H1 (cell line): ENCODE data around the gene ZNF652. TPM values are rescaled to one million over a fixed set of nuclear protein-coding genes. Genes with fewer than 3 reads are reported as not detected.

Experiments
- CTCF ChIA-PET: fragments of 300-600 bp; sonication (Branson Sonifier 250); formaldehyde crosslinking; loops from one replicate; lab custom pipeline; 2021; ENCODE audit not compliant: partially characterized antibody; lab: Charles Lee
- POLR2A ChIA-PET: fragments of 300-600 bp; sonication (Branson Sonifier 250); formaldehyde crosslinking; loops from one replicate; lab custom pipeline; 2021; ENCODE audit warnings: inconsistent platforms; ENCODE audit not compliant: partially characterized antibody; lab: Charles Lee
- DNase-seq, 2 experiments: peaks; one replicate each; pipeline versions ENCODE4 v3.0.0 to v3.0.0-alpha.2; 2010 to 2022; ENCODE audit warnings: low spot score in 2 of 2, low read depth in 1 of 2, mixed read lengths in 1 of 2
- FAIRE-seq: peaks from 2 replicates; lab custom pipeline; 2011; peaks lifted over from hg19 to GRCh38; lab: Jason Lieb, UNC
- H2AFZ ChIP-seq: 2 replicates; pipeline ENCODE4 v1.8.1; 2012; ENCODE audit warnings: low read length, inconsistent platforms
- H2AK5ac ChIP-seq: 2 replicates; pipeline ENCODE4 v1.6.1; 2013; ENCODE audit warnings: low read depth, low read length
- H2BK120ac ChIP-seq: replicated peaks from 2 replicates; pipeline ENCODE3; 2013; ENCODE audit warnings: low read depth, low read length, inconsistent platforms
- H2BK12ac ChIP-seq: 2 replicates; pipeline ENCODE4 v1.6.1; 2013; ENCODE audit warnings: low read depth, low read length
- H2BK15ac ChIP-seq: 2 replicates; pipeline ENCODE4 v1.6.1; 2013; ENCODE audit warnings: low read length
- H2BK20ac ChIP-seq: 2 replicates; pipeline ENCODE4 v1.6.1; 2013; ENCODE audit warnings: low read length
- H2BK5ac ChIP-seq: 2 replicates; pipeline ENCODE4 v1.6.1; 2013; ENCODE audit warnings: low read depth, low read length
- H3K14ac ChIP-seq: 2 replicates; pipeline ENCODE4 v1.6.1; 2013; ENCODE audit warnings: inconsistent platforms; ENCODE audit not compliant: insufficient read length
- H3K18ac ChIP-seq: 2 replicates; pipeline ENCODE4 v1.6.1; 2013; ENCODE audit warnings: low read length; ENCODE audit errors: extremely low read depth
- H3K23ac ChIP-seq: 2 replicates; pipeline ENCODE4 v1.6.1; 2013; ENCODE audit warnings: inconsistent platforms; ENCODE audit not compliant: insufficient read length
- H3K23me2 ChIP-seq: 2 replicates; pipeline ENCODE4 v1.6.1; 2013; ENCODE audit warnings: low read depth, low read length
- H3K27ac ChIP-seq: 2 replicates; pipeline ENCODE4 v1.6.1; 2011; ENCODE audit warnings: low read depth, low read length, inconsistent platforms
- H3K27me3 ChIP-seq, 4 experiments: replicated peaks in 1 of 4; 1 replicate in 1 of 4; 2 replicates in 3 of 4; pipeline versions ENCODE4 v1.6.1 to v1.8.1; 2011 to 2013; ENCODE audit warnings: low read length in 3 of 4, mild to moderate bottlenecking in 3 of 4, inconsistent platforms in 2 of 4, mixed read lengths in 2 of 4, moderate library complexity in 1 of 4; ENCODE audit not compliant: control insufficient read depth in 3 of 4, insufficient read depth in 3 of 4; ENCODE audit errors: extremely low read depth in 1 of 4
- H3K36me3 ChIP-seq, 4 experiments: 2 replicates each; pipeline versions ENCODE4 v1.6.1 to v1.8.1; 2011 to 2013; ENCODE audit warnings: mild to moderate bottlenecking in 4 of 4, low read length in 3 of 4, moderate library complexity in 2 of 4, control low read depth in 1 of 4, inconsistent platforms in 1 of 4; ENCODE audit not compliant: insufficient read depth in 4 of 4, control insufficient read depth in 2 of 4
- H3K4ac ChIP-seq: replicated peaks from 2 replicates; pipeline ENCODE3; 2013; ENCODE audit warnings: low read length, low read depth, mixed read lengths, inconsistent platforms; ENCODE audit not compliant: insufficient read length
- H3K4me1 ChIP-seq, 4 experiments: replicated peaks in 1 of 4; 1 replicate in 1 of 4; 2 replicates in 3 of 4; pipeline versions ENCODE4 v1.6.1 to v1.8.1; 2011 to 2013; ENCODE audit warnings: low read length in 3 of 4, inconsistent platforms in 2 of 4, mixed read lengths in 1 of 4; ENCODE audit not compliant: insufficient read depth in 4 of 4, control insufficient read depth in 3 of 4
- H3K4me2 ChIP-seq, 2 experiments: 2 replicates each; pipeline versions ENCODE4 v1.6.1 to v1.8.1; 2011 to 2013; ENCODE audit warnings: low read depth in 2 of 2, low read length in 2 of 2, control low read depth in 1 of 2, inconsistent platforms in 1 of 2, mild to moderate bottlenecking in 1 of 2; ENCODE audit not compliant: insufficient read depth in 1 of 2
- H3K4me3 ChIP-seq, 4 experiments: fragments of 200-600, 300-600 bp in 1 of 4; sonication (generic), shearing (Covaris generic), sonication (Bioruptor Twin) in 1 of 4; 2 replicates each; pipeline versions ENCODE4 v1.5.1 to v1.8.1; 2011 to 2016; ENCODE audit warnings: low read length in 4 of 4, low read depth in 3 of 4, control low read depth in 2 of 4, inconsistent platforms in 2 of 4, mild to moderate bottlenecking in 2 of 4, mixed read lengths in 1 of 4, moderate library complexity in 1 of 4; ENCODE audit not compliant: insufficient read depth in 2 of 4; ENCODE audit errors: extremely low read depth in 1 of 4
- H3K56ac ChIP-seq: replicated peaks from 2 replicates; pipeline ENCODE3; 2013; ENCODE audit warnings: low read depth, mild to moderate bottlenecking, mixed read lengths, low read length, inconsistent platforms; ENCODE audit not compliant: insufficient read length
- H3K79me1 ChIP-seq: 2 replicates; pipeline ENCODE4 v1.6.1; 2013; ENCODE audit warnings: low read depth, low read length, control low read depth
- H3K79me2 ChIP-seq, 2 experiments: 2 replicates each; pipeline versions ENCODE4 v1.6.1 to v1.8.1; 2012 to 2013; ENCODE audit warnings: low read length in 2 of 2, mild to moderate bottlenecking in 2 of 2, inconsistent platforms in 1 of 2; ENCODE audit not compliant: insufficient read depth in 2 of 2, control insufficient read depth in 1 of 2
- H3K9ac ChIP-seq, 4 experiments: replicated peaks in 1 of 4; 1 replicate in 1 of 4; 2 replicates in 3 of 4; pipeline versions ENCODE4 v1.6.1 to v1.8.1; 2011 to 2013; ENCODE audit warnings: low read depth in 3 of 4, low read length in 3 of 4, control low read depth in 2 of 4, mild to moderate bottlenecking in 2 of 4, moderate library complexity in 2 of 4, inconsistent platforms in 1 of 4; ENCODE audit errors: extremely low read depth in 1 of 4
- H3K9me3 ChIP-seq, 2 experiments: 2 replicates each; pipeline versions ENCODE4 v1.6.1 to v1.8.1; 2012 to 2013; ENCODE audit warnings: mild to moderate bottlenecking in 2 of 2, moderate library complexity in 2 of 2, control low read depth in 1 of 2, inconsistent platforms in 1 of 2, low read depth in 1 of 2, low read length in 1 of 2, mixed read lengths in 1 of 2; ENCODE audit not compliant: insufficient read depth in 2 of 2
- H4K20me1 ChIP-seq, 2 experiments: replicated peaks in 1 of 2; 2 replicates each; pipeline versions ENCODE3 to v1.8.1; 2011 to 2013; ENCODE audit warnings: inconsistent platforms in 2 of 2, low read length in 2 of 2, mild to moderate bottlenecking in 1 of 2; ENCODE audit not compliant: insufficient read depth in 2 of 2, control insufficient read depth in 1 of 2
- H4K5ac ChIP-seq: 2 replicates; pipeline ENCODE4 v1.6.1; 2013; ENCODE audit warnings: low read length, low read depth, mixed read lengths, inconsistent platforms; ENCODE audit not compliant: insufficient read length
- H4K8ac ChIP-seq: 2 replicates; pipeline ENCODE4 v1.8.0; 2013; ENCODE audit warnings: mild to moderate bottlenecking, moderate library complexity, low read length, inconsistent platforms; ENCODE audit not compliant: insufficient read depth; ENCODE audit errors: extremely low read depth
- H4K91ac ChIP-seq: replicated peaks from 2 replicates; pipeline ENCODE3; 2013; ENCODE audit warnings: low read length, mixed read lengths, inconsistent platforms; ENCODE audit not compliant: insufficient read length
- BACH1 ChIP-seq: IDR thresholded peaks from 2 replicates; pipeline ENCODE4 v1.6.1; 2012; ENCODE audit warnings: low read length, improper control_type of control experiment
- BRCA1 ChIP-seq: IDR thresholded peaks from 2 replicates; pipeline ENCODE4 v1.6.1; 2012; ENCODE audit warnings: low read depth, low read length, improper control_type of control experiment
- CHD2 ChIP-seq: IDR thresholded peaks from 2 replicates; pipeline ENCODE4 v1.6.1; 2012; ENCODE audit warnings: low read length, improper control_type of control experiment
- E2F6 ChIP-seq: IDR thresholded peaks from 2 replicates; pipeline ENCODE4 v1.6.1; 2012; ENCODE audit warnings: inconsistent platforms
- SUZ12 ChIP-seq: fragments of 200-600 bp; sonication (generic); IDR thresholded peaks from 2 replicates; pipeline ENCODE4 v1.6.1; 2012; ENCODE audit warnings: mild to moderate bottlenecking, inconsistent platforms, low read length, moderate library complexity, mixed read lengths
- WGBS, 2 experiments: shearing (Covaris generic) in 1 of 2; methylation state at CpG; one replicate each; pipeline versions ENCODE4 v1.1.6 to v1.1.7; 2013 to 2015; ENCODE audit warnings: low lambda C conversion rate in 2 of 2, mixed read lengths in 2 of 2, inconsistent platforms in 1 of 2, low coverage in 1 of 2, missing lambda C conversion rate in 1 of 2; ENCODE audit not compliant: insufficient replicate concordance in 2 of 2, insufficient coverage in 1 of 2, insufficient read length in 1 of 2; ENCODE audit errors: extremely low coverage in 1 of 2, missing lambda C conversion rate in 1 of 2; 5-methylcytosine and 5-hydroxymethylcytosine counted together
- polyA plus RNA-seq, 7 experiments: library from polyadenylated mRNA; depleted of rRNA in 3 of 7; stranded (reverse) in 5 of 7; unstranded in 2 of 7; fragments of >200 nt in 5 of 7; fragments of 200-250 nt in 2 of 7; gene quantifications; 1 replicate in 5 of 7; 2 replicates in 1 of 7; 4 replicates in 1 of 7; pipeline versions ENCODE4 v1.2.1 to v1.2.3, GENCODE V29; 2011 to 2013; ENCODE audit warnings: missing spikeins in 2 of 7, mixed read lengths in 2 of 7
- total RNA-seq: library from RNA; stranded (reverse); fragmentation: NEBNext Ultra II Directional; extraction: Animal tissue kit (Norgen Biotek cat#: 25700); gene quantifications from 2 replicates; pipeline ENCODE4 v1.2.1, GENCODE V29; 2021

ZNF652 gene
- total and polyA plus RNA-seq, 2 of the 8 experiments (the other 6 are each of a cell fraction or from before 2014, with no cell fraction given) = 13.5 to 39.6 TPM

- Histone ChIP-seq H3K18ac (no peak overlapping the region), H3K79me2 (no peaks in the 10 kb centered on the region), H3K27ac (peak overlapping the region; percentile 54; the same call in 1 of the 2 replicates), H3K23me2 (0 out of 2 replicates have a peak, but pooled peaks cover 2% of the 10 kb centered on the region), H2AK5ac (no peak overlapping the region), H3K36me3 (peaks cover 24 to 41% (median 35%) of the 10 kb centered on the region in 4 experiments), H4K8ac (no peak overlapping the region), H2BK12ac (no peak overlapping the region), H2BK15ac (no peak overlapping the region), H4K5ac (no peak overlapping the region), H3K9ac (no peak overlapping the region), H2BK5ac (no peak overlapping the region), H4K20me1 (peaks cover 0 to 3% of the 10 kb centered on the region in 2 experiments), H3K9me3 (no peaks in the 10 kb centered on the region), H4K91ac (no peak overlapping the region), H2BK20ac (no peak overlapping the region), H3K4ac (no peak overlapping the region), H3K56ac (no peak overlapping the region), H3K79me1 (no peaks in the 10 kb centered on the region), H3K27me3 (no peaks in the 10 kb centered on the region), H2AFZ (no peak overlapping the region), H3K14ac (no peak overlapping the region), H3K4me1 (no peaks in the 10 kb centered on the region), H2BK120ac (no peak overlapping the region), H3K4me3 (no peak overlapping the region), H3K23ac (no peak overlapping the region), H3K4me2 (no peak overlapping the region)
- 82% methylated on average over 6 of the region's 6 CpGs; no CpG with 5 or more reads in 1 of the 2 experiments for WGBS, 2 experiments
- TF ChIP-seq SUZ12 = no peak
- no peak for TF ChIP-seq BRCA1
- TF ChIP-seq BACH1 = no peak
- 0 out of 2 replicates have a peak, but pooled peaks have one; percentile 21 for TF ChIP-seq E2F6
- no peak for TF ChIP-seq CHD2
- DNase-seq = no peak
- no peak for FAIRE-seq
- POLR2A ChIA-PET = interaction anchor here (0.5 to 0.6 kb wide), 2 partner anchors 497 to 1455 kb away, joined by 3 read pairs; no protein-coding TSS in a partner anchor
- CTCF ChIA-PET = interaction anchor here (1.2 to 2.4 kb wide), 5 partner anchors 25 to 155 kb away, joined by 3 to 10 read pairs (median 4); no protein-coding TSS in a partner anchor
Measured at GRCh38 chr17:49401971-49402611, 40.0 kb upstream of the ZNF652 start.
